ENCODE results near the gene MRC2.

- no peak for TF ChIP-seq POLR2A (IDR thresholded peaks at IDR 0.05)
- TF ChIP-seq CTCF (IDR thresholded peaks at IDR 0.05), result no peak
- TF ChIP-seq EP300 (IDR thresholded peaks at IDR 0.05), result no peak
These were observed 110.8 kb downstream of the MRC2 start for GRCh38 chr17:62738281-62738680.

All from tibial nerve (tissue), 4 donors.